Prostate gland (tissue), 2 donors: ENCODE results near the gene ZDHHC20.

ENCODE experiments used
- CTCF ChIP-seq, 4 experiments: fragments of 200-600 bp in 2 of 4; fragments of 450-650 bp in 2 of 4; sonication (generic) in 2 of 4; IDR thresholded peaks; 1 replicate in 3 of 4; 2 replicates in 1 of 4; pipeline ENCODE4 v1.5.1; 2016 to 2019; ENCODE audit warnings: antibody characterized with exemption in 4 of 4, mild to moderate bottlenecking in 2 of 4, moderate library complexity in 2 of 4
- POLR2A ChIP-seq: fragments of 450-650 bp; IDR thresholded peaks from one replicate; pipeline ENCODE4 v1.6.1; 2016; ENCODE audit warnings: antibody characterized with exemption, mild to moderate bottlenecking
- POLR2AphosphoS5 ChIP-seq: sonication (generic); formaldehyde crosslinking; IDR thresholded peaks from one replicate; pipeline ENCODE4 v1.6.1; 2017; ENCODE audit warnings: antibody characterized with exemption

- no peak for TF ChIP-seq POLR2A
- no peak for TF ChIP-seq CTCF (IDR thresholded peaks at IDR 0.05)
- TF ChIP-seq POLR2AphosphoS5, result no peak
These were observed 114.4 kb downstream of the ZDHHC20 start for GRCh38 chr13:21344662-21345176.
